Activated CD4-positive, alpha-beta T cell treated with anti-CD3 and anti-CD28 coated beads, Interleukin-2, amount 10 ng/mL, durations not matched to agents 24 days and 14 days (primary cell): ENCODE measurements around the gene ZNF207. TPM values are rescaled to one million over a fixed set of nuclear protein-coding genes. Genes with fewer than 3 reads are reported as not detected.
"Not testable (repeated sequence)": the region's sequence is repeated elsewhere in the genome, so short reads cannot be mapped to it uniquely, and the experiment has no call there.

Experiments used
- DNase-seq: peaks from one replicate; pipeline ENCODE4 v3.0.0; 2022
- H3K27ac Mint-ChIP-seq: one replicate; pipeline ENCODE4 v1.8.0; 2022; ENCODE audit warnings: mild to moderate bottlenecking, mixed read lengths
- H3K27me3 Mint-ChIP-seq: one replicate; pipeline ENCODE4 v1.8.0; 2022; ENCODE audit warnings: mixed read lengths
- H3K36me3 Mint-ChIP-seq: one replicate; pipeline ENCODE4 v1.8.0; 2022; ENCODE audit warnings: low read depth, mild to moderate bottlenecking, mixed read lengths
- H3K4me1 Mint-ChIP-seq: one replicate; pipeline ENCODE4 v1.8.0; 2021; ENCODE audit warnings: mixed read lengths
- H3K4me3 Mint-ChIP-seq: one replicate; pipeline ENCODE4 v1.8.0; 2022; ENCODE audit warnings: mild to moderate bottlenecking, moderate library complexity, mixed read lengths
- H3K9me3 Mint-ChIP-seq: one replicate; pipeline ENCODE4 v1.8.0; 2021; ENCODE audit warnings: mixed read lengths
- intact Hi-C: fragments of 100-400 bp; cut with micrococcal nuclease; formaldehyde crosslinking; loops from one replicate; pipeline ENCODE4 v1.15.1; 2023
- total RNA-seq: library from RNA; stranded (reverse); gene quantifications from 2 replicates; pipeline ENCODE4 v1.2.3, GENCODE V29; 2022

The ZNF207 gene
- total RNA-seq, 1 donor from 2014 or later = 272 TPM

GRCh38 chr17:32342603-32343325, 7.2 kb upstream of the ZNF207 start:
- intact Hi-C loops = no loop called here
- peak overlapping the region; percentile 93 for H3K4me3 Mint-ChIP-seq
- peaks cover 19% of the 10 kb centered on the region for H3K36me3 Mint-ChIP-seq
- H3K4me1 Mint-ChIP-seq = peaks cover 21% of the 10 kb centered on the region
- no peak for DNase-seq
- no peaks in the 10 kb centered on the region for H3K9me3 Mint-ChIP-seq
- peak overlapping the region; percentile 93 for H3K27ac Mint-ChIP-seq
- no peaks in the 10 kb centered on the region for H3K27me3 Mint-ChIP-seq

DNA sequence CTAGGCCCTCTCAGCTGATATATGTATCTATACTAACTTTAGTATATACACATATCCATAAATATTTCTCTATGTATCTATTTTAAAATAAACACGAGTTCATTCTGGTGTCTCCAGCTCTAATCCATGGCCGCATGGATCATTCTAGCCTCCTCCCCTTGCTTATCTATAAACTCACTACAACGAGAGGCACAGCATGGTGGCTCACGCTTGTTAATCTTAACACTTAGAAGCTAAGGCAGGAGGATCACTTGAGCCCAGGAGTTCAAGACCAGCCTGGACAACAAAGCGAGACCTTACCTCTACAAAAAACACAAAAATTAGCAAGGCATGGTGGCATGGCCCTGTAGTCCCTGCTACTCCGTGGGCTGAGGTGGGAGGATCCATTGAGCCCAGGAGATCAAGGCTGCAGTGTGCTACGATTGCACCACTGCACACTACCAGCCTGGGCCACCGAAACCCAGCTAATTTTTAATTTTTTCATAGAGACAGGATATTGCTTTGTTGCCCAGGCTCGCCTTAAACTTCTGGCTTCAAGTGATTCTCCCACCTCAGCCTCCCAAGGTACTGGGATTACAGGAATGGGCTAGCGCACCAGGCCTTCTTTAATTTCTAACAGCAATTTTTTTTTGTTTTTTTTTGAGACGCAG, 3.9 kb upstream of the ZNF207 start:
- DNase-seq = no peak
- no peaks in the 10 kb centered on the region for H3K27me3 Mint-ChIP-seq
- H3K9me3 Mint-ChIP-seq = no peaks in the 10 kb centered on the region
- no peak overlapping the region for H3K27ac Mint-ChIP-seq
- peaks cover 10% of the 10 kb centered on the region for H3K36me3 Mint-ChIP-seq
- peaks cover 16% of the 10 kb centered on the region for H3K4me1 Mint-ChIP-seq
- no peak overlapping the region for H3K4me3 Mint-ChIP-seq
- intact Hi-C loops = no loop called here

- Mint-ChIP-seq H3K4me3 (peak overlapping the region; percentile 97), H3K4me1 (peaks cover 11% of the 10 kb centered on the region), H3K9me3 (no peaks in the 10 kb centered on the region), H3K27ac (peak overlapping the region; percentile 34), H3K36me3 (peaks cover 27% of the 10 kb centered on the region), H3K27me3 (no peaks in the 10 kb centered on the region)
- intact Hi-C loops = no loop called here
- no peak for DNase-seq
Measured at GRCh38 chr17:32348483-32348800, 1.5 kb upstream of the ZNF207 start.

DNA sequence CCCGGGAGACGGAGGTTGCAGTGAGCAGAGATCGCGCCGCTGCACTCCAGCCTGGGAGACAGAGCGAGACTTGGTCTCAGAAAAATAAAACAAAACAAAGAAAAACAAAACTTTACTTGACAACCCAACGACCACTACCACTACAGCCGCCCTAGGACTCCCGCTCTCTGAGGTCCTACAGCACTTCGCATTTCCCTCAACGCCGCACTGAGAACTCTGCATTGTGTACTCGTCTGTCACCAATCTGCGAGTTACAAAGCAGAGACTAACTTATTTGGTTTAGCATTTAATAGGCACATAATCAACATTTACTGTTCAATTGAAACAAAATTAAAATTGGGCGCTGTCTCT, 479 bp upstream of the ZNF207 start:
- Mint-ChIP-seq H3K27ac (peak overlapping the region; percentile 99), H3K36me3 (peaks cover 34% of the 10 kb centered on the region), H3K4me1 (peaks cover 15% of the 10 kb centered on the region), H3K27me3 (no peaks in the 10 kb centered on the region), H3K9me3 (no peaks in the 10 kb centered on the region), H3K4me3 (peak overlapping the region; percentile 97)
- intact Hi-C loops = no loop called here
- no peak for DNase-seq

DNA sequence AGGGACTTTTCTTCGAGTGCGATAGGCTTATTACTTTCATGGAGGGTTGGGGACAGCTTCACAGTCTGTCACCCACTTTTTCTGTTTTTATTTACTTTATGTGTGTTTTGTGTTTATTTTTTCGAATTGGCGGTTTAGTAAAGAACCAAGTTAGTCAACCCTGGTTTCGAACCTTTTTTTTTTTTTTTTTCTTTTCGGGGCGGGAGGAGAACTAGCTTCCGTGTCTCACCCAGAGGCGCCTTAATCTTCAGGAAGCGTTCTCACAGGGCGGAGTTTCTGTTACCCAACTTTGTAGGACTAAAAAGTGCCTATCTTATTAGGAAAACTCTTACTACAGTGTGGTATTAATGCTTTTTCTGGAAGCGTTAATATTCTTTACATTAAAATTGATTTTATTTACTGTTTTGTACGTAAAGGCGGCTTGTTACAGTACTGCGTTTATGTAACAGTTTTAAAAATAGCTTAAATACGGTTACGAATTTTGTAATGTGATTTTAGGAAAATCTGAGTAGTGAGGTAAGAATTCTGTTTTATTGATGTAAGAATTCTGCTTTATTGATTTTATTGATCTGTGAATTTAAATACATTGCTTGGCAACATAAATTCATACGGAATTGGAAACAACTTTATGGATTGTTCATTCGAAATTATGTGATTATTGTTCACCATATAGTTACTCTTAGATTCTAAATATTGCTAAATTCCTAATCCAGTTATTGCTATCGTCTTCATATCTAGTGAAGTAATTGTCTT, 885 bp downstream of the ZNF207 start:
- Mint-ChIP-seq H3K36me3 (peaks cover 47% of the 10 kb centered on the region), H3K27me3 (no peaks in the 10 kb centered on the region), H3K4me1 (peaks cover 27% of the 10 kb centered on the region), H3K9me3 (no peaks in the 10 kb centered on the region), H3K27ac (peak overlapping the region; percentile 99), H3K4me3 (peak overlapping the region; percentile 97)
- intact Hi-C loops = loop anchor here (1.0 to 10.0 kb wide), 4 partner anchors 10 to 346 kb away; partner anchors contain the start of genes LRRC37B and PSMD11
- peak; percentile 85 for DNase-seq

- H3K4me1 Mint-ChIP-seq = peaks cover 34% of the 10 kb centered on the region
- H3K36me3 Mint-ChIP-seq = peaks cover 56% of the 10 kb centered on the region
- intact Hi-C loops = loop anchor here (10.0 kb wide), 1 partner anchor 348 kb away; the partner anchor contains the start of gene LRRC37B
Measured at GRCh38 chr17:32352734-32353133, 2.8 kb downstream of the ZNF207 start.

DNA sequence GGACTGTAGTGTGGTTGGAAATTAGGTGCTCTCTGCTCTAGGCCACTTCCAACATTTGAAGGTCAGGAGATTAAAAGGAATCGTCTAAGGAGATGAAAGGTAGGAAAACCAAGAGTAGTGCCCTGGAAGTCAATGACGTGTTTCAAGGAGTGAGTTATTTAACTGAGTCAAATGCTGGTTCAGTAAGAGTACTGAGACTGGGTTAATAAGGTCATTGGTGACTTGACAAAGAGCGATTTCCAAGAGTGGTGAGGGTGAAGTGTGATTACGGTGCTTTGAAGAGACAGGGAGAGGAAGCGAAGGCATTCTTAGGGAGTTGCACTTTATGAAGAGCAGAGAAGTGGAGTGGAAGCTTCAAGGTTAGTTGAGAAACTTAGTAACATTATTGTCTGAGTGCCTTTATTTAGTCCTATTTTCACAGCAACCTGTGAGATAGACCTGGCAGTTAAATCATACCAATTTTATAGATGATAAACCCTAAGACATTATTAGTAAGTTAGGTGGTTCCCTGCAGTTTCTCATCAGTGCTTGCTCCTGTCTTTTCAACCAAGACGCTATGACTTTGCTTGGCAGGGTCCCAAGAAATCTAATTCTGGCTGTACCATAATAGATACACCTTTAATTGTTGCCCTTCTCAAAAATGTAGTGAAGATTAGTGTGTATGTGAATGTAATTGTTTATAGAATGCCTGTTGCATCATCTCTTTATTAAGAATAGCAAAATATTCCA, 5.9 kb downstream of the ZNF207 start:
- H3K4me1 Mint-ChIP-seq = peaks cover 33% of the 10 kb centered on the region
- intact Hi-C loops = loop anchor here (10.0 kb wide), 1 partner anchor 351 kb away; the partner anchor contains the start of gene LRRC37B
- peak overlapping the region; percentile 64 for H3K4me3 Mint-ChIP-seq
- H3K9me3 Mint-ChIP-seq = no peaks in the 10 kb centered on the region
- DNase-seq = peak; percentile 52
- no peaks in the 10 kb centered on the region for H3K27me3 Mint-ChIP-seq
- H3K27ac Mint-ChIP-seq = peak overlapping the region; percentile 30
- H3K36me3 Mint-ChIP-seq = peaks cover 65% of the 10 kb centered on the region

More at GRCh38 chr17:32352734-32353133, 2.8 kb downstream of the ZNF207 start:
- peak overlapping the region; percentile 97 for H3K4me3 Mint-ChIP-seq
- not testable (repeated sequence) for H3K9me3 Mint-ChIP-seq, DNase-seq, H3K27me3 Mint-ChIP-seq, H3K27ac Mint-ChIP-seq

DNA sequence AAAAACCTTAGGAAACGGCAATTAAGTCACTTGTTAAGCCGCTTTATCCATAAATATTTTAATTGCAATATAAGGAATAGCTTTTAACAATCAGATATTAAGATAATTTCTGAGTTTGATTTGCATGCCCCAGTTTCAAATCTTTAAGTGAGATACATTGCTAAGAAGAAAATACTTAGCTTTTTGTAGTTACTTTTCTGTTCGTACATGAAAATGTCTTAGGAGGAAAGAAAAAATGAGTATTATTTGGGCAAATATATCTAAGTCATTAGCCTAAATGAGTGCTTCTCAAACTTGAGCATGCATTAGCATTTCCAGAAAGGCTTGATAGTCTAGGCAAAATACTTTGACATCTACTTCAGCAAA, 6.4 kb downstream of the ZNF207 start:
- peaks cover 68% of the 10 kb centered on the region for H3K36me3 Mint-ChIP-seq
- intact Hi-C loops = loop anchor here (10.0 kb wide), 1 partner anchor 352 kb away; the partner anchor contains the start of gene LRRC37B
- H3K9me3 Mint-ChIP-seq = no peaks in the 10 kb centered on the region
- H3K4me3 Mint-ChIP-seq = no peak overlapping the region
- no peaks in the 10 kb centered on the region for H3K27me3 Mint-ChIP-seq
- no peak overlapping the region for H3K27ac Mint-ChIP-seq
- DNase-seq = no peak
- H3K4me1 Mint-ChIP-seq = peaks cover 36% of the 10 kb centered on the region

GRCh38 chr17:32356750-32357149, 6.8 kb downstream of the ZNF207 start:
- H3K4me1 Mint-ChIP-seq = peaks cover 37% of the 10 kb centered on the region
- peak; percentile 52 for DNase-seq
- H3K4me3 Mint-ChIP-seq = peak overlapping the region; percentile 7
- no peaks in the 10 kb centered on the region for H3K9me3 Mint-ChIP-seq
- peaks cover 67% of the 10 kb centered on the region for H3K36me3 Mint-ChIP-seq
- no peaks in the 10 kb centered on the region for H3K27me3 Mint-ChIP-seq
- H3K27ac Mint-ChIP-seq = no peak overlapping the region
- intact Hi-C loops = loop anchor here (10.0 kb wide), 1 partner anchor 352 kb away; the partner anchor contains the start of gene LRRC37B

- H3K27ac Mint-ChIP-seq = no peak overlapping the region
- H3K36me3 Mint-ChIP-seq = peaks cover 66% of the 10 kb centered on the region
- peaks cover 41% of the 10 kb centered on the region for H3K4me1 Mint-ChIP-seq
- intact Hi-C loops = loop anchor here (10.0 kb wide), 1 partner anchor 353 kb away; the partner anchor contains the start of gene LRRC37B
- no peak overlapping the region for H3K4me3 Mint-ChIP-seq
- no peaks in the 10 kb centered on the region for H3K27me3 Mint-ChIP-seq
- DNase-seq = peak; percentile 50
- H3K9me3 Mint-ChIP-seq = no peaks in the 10 kb centered on the region
Measured at GRCh38 chr17:32357615-32358014, 7.7 kb downstream of the ZNF207 start.

DNA sequence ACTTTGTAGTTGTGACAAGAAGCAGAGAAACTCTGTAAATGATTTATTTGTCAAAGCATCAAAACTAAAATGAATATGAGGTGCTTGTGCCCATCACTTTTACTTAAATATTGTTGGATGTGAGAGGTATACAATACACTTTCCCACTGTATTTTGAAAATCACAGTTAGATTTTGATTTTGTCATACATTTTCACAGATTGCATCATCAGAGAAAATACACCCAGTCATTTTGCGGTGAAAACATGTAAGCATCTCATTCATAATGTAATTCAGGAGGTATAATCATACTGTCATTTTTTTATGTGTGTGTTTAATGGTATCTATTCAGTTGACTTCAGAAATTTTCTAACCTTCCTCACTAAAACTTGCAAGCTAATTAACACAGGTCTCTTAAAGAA, 11.3 kb downstream of the ZNF207 start:
- Mint-ChIP-seq H3K27ac (no peak overlapping the region), H3K36me3 (peaks cover 66% of the 10 kb centered on the region), H3K4me1 (peaks cover 26% of the 10 kb centered on the region), H3K4me3 (no peak overlapping the region), H3K9me3 (no peaks in the 10 kb centered on the region), H3K27me3 (no peaks in the 10 kb centered on the region)
- intact Hi-C loops = no loop called here
- DNase-seq = no peak

GRCh38 chr17:32370426-32370825, 20.5 kb downstream of the ZNF207 start:
- H3K27ac Mint-ChIP-seq = peak overlapping the region; percentile 43
- H3K4me3 Mint-ChIP-seq = no peak overlapping the region
- DNase-seq = peak; percentile 22
- H3K9me3 Mint-ChIP-seq = no peaks in the 10 kb centered on the region
- H3K4me1 Mint-ChIP-seq = peaks cover 18% of the 10 kb centered on the region
- peaks cover 65% of the 10 kb centered on the region for H3K36me3 Mint-ChIP-seq
- no peaks in the 10 kb centered on the region for H3K27me3 Mint-ChIP-seq
- intact Hi-C loops = no loop called here

- Mint-ChIP-seq H3K36me3 (peaks cover 52% of the 10 kb centered on the region), H3K4me3 (no peak overlapping the region), H3K27ac (peak overlapping the region; percentile 22), H3K9me3 (no peaks in the 10 kb centered on the region), H3K4me1 (peaks cover 4% of the 10 kb centered on the region), H3K27me3 (no peaks in the 10 kb centered on the region)
- no peak for DNase-seq
- intact Hi-C loops = no loop called here
Measured at GRCh38 chr17:32382526-32383223, 32.7 kb downstream of the ZNF207 start.
